Activated T-helper 9 cell treated with anti-CD3 and anti-CD28 coated beads, Interleukin-2, amount 50 U/mL, for 16 hours (primary cell): Measurements from ENCODE around the gene PITPNC1.
"Not testable (repeated sequence)": the region's sequence is repeated elsewhere in the genome, so short reads cannot be mapped to it uniquely, and the experiment has no call there.

Source experiments
- DNase-seq: peaks from one replicate; pipeline ENCODE4 v3.0.0-alpha.2; 2020; ENCODE audit warnings: low read depth

PITPNC1 gene

DNA sequence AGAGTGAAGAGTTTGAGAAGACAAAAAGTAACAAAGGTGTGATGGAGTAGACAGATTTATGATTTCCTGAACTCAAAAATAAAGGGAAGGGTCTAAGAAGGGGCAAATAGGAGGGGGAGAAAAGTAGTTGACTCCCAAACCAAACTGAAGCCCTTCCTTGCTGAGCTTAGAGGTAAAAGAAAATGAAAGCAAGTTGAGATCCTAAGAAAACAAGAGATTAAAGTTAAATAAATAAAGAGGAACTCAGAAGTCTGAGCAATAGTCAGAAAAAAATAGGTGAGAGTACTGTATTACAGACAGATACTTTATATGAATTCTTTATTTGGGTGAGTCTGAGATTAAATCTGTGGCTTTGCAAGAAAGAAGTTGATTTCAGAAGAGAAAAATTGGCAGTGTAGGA is 7.4 kb upstream of the PITPNC1 start:
- DNase-seq = no peak

DNA sequence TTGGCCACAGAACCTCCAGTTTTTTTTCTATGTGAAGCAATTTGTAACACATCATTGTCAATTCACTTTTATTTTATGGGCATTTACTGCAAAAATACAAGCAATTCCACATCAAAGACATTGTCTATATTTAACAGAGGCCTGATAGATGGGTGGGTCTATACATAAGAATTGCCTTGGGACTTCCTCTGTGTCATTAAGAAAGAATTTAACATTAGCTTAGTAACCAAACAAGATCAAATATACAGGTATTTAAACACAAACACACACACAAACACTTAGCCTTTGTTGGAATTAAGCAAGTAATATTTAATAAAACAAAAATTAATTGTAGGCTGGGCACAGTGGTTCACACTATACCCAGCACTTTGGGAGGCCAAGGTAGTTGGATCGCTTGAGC is 4.3 kb upstream of the PITPNC1 start:
- no peak for DNase-seq

DNA sequence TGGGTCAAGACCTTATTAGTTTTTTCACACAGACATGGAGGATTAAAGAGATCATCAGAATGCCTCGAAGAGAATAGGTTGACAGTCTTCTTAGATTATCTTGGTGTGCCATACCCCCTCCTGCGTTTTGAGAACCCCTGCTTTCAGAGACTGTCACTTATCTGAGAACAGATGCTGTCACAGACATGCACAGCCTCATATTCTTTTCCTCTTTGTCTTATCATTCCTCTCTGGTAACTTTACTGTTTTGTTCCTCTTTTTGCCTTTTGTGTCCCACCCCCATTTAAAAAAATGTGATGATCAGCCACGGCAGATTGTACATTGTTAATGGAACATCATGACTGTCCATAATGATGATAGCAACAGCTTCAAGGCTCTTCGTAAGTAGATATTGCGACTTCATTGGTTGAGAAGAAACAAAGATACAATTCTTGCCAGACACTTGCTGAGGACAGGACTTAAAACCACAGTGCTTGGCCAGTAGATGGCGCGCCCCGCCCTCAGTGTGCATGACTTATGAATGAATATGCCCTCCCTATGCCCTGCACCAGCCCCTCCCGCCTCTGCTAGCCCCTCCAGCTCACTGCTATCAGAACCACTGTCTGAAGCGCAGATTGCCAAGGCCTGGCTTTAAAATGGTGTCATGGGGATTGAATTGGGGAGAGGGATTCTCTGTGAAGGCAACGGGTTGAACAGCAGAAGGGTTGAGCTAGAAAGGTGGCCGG is 2.6 kb upstream of the PITPNC1 start:
- peak; percentile 83 for DNase-seq

DNA sequence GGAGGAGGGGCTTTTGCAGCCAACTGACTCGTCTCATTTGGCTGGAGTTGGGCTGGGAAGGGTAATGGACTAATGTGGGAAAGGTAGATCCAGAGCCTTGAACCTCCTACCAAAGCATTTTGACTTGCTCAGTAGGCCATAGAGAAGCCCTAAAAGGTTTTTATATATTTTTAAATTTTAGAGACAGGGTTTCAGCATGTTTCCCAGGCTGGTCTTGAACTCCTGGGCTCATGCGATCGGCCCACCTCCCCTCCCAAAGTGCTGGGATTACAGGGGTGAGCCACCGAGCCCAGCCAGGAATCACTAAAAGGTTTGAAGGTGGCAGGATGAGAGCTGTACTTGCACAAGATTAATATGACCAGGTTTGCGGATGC is 2.0 kb upstream of the PITPNC1 start:
- no peak for DNase-seq

DNA sequence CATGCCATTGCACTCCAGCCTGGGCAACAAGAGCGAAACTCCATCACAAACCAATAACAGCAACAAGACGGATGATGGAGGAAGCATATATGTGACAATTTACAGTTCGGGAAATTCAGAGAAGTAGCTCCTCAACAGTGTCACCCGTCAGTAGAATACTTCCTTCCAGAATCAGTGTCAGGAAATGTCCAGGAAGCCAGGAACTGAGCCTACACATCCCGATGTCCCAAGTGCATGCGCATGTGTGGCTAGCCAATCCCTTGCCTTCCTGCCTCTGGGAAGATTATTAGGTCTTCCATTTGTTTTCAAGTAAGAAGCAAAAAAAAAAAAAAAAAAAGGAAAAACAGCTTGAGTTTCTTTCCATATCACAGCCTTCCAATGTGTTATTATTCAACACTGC is 1.4 kb upstream of the PITPNC1 start:
- no peak for DNase-seq

DNA sequence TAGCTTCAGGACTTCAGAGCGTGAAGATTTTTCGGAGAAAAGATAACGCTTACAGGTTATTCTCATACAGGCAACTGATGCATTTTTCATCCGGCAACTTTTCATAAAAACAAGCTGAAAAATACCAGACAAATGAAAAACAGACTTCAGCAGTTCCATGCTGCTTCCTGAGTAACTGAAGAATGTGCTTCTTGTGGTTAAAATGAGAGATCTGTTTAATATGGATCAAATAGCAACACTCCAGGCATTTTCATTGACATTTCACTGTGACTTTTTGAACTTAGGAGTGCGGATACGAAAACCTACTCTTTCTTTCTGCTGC is 705 bp upstream of the PITPNC1 start:
- DNase-seq = no peak

DNA sequence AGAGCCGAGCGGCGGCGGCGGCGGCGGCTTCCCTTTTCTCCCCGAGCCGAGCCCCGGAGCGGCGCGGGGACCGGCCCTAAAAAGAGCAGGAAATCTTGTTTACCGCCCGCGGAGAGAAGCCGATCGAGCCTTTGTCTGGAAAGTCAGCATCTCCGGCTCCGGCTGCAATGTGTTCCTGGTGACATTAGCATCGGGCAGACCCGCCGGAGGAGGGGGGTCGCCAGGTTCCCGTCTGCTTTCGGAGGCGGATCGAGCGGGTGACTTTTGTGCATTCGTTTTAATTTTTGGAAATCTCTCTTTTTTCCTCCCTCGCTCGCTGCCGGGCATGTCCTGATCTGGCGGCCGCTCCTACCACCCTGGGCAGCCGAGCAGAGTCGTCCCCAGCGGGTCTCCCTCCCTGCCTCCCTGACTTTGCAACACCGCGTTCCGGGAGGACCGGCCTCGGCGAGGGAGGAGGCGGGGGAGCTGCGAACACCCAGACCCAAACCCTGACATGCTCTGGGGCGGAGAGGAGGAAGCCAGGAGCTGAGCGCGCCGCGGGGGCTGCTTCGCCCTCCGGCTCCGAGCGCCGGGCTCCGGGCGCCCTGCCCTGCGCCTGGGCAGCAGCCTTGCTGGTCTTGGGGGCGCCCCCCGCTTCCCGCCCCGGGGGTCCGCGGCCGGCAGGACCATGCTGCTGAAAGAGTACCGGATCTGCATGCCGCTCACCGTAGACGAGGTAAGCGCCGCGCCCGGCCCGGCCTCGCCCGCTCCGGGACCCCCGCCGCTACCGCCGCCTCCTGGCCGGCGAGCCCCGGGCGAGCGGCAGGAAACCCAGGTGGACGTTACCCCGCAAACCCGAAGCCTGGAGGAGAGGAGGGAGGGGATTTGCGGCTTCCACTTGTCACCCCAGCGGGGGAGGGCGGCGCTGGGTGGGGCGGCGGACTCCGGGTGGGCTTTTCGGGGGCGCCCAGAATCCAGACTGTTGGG is 690 bp downstream of the PITPNC1 start:
- DNase-seq = peak; percentile 44

DNA sequence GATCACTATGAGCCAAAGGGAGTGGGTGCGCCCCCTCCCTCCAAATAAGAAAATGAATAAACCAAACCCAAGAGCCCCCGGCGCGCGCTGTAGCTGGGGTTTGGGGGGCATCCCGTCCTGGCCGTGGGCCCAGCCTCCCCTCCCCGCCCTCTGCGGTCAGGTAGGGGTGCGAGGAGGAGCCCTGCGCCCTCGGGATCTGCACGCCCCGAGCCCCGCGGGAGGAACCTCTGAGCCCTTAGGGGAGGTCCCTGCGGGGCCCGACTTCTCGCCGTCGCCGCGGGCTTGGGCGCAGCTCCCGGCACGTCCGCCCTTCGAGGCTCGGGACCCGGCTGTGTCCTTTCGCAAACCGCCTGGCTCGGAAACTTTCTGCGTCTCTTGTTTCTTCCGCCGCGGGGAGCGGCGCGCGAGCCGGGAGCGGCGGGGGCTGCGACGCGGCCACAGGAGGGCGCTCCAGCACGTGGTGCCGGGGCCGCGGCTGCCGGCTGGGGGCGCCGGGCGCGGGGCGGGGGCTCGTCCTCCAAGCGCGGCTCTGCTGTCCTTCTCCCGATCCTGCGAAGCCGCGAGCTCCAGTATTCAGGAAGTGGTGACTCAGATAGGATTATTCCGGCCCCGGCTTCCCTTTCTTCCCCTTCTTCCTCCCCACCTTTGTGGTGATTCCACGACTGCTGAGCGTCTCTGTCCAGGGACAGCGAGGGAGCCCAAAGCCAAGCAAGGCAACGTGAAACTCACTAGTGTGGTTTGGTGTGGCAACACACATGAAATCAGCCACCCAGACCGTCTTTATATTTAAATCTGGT is 1.6 kb downstream of the PITPNC1 start:
- DNase-seq = peak; percentile 72

DNA sequence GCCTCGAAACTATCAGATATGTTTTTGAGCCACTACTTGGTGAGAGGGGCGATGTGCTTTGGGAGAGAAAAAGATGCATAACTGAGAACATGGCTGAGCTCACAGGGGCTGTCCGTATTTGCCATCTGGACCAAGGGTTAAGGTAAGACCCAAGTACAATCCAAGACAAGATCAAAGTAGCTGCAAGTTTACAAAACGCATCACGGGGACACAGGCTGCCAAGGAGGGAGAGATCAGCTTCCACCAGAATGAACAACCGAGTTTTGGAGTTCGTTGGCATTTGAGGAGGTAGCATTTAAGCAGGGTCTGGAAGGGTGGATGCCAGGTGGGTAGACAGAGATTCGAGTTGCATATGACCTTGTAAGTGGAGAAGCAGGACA is 2.2 kb downstream of the PITPNC1 start:
- DNase-seq = no peak

DNA sequence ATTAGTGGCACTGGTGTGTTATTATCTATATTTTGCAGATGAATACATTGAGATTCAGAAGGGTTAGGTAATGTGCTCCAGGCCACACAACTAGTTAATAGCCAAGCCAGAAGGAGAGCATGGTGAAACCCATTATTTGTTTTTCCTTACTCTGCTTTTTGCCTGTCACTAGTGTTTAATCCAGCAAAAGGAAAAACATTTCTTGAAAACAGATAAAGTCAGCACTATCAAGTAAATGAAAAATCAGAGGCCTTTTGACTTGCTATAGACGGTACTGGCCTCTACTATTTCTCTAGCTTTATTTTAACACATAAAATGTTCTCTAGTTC is 4.8 kb downstream of the PITPNC1 start:
- no peak for DNase-seq

DNA sequence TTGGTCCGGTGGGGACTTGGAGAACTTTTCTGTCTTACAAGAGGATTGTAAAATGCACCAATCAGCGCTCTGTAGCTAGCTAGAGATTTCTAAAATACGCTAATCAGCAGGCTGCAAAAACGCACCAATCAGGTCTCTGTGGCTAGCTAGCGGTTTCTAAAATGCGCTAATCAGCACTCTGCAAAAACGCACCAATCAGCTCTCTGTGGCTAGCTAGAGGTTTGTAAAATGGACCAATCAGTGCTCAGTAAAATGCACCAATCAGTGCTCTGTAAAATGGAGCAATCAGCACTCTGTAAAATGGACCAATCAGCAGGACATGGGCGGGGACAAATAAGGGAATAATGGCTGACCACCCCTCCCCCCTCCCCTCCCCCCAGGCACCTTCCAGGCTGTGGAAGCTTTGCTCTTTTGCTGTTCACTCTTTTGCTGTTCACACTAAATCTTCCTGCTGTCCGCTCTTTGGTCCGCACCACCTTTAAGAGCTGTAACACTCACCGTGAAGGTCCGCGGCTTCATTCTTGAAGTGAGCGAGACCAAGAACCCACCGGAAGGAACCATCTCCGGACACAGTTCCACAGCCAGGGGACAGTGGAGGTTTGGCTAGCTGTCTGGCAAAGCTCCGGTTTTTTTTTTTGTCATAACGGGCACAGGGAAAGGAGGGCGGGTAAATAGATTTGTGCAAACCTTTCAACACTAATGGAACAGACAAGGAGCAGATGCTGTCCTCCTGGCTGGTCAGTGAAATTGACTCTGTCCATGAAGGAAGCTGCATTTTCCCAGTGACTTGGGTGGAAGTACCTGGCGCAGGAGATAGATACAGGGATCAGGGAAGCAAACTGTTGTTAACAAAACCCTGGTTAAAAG is 8.3 kb downstream of the PITPNC1 start:
- no peak for DNase-seq

DNA sequence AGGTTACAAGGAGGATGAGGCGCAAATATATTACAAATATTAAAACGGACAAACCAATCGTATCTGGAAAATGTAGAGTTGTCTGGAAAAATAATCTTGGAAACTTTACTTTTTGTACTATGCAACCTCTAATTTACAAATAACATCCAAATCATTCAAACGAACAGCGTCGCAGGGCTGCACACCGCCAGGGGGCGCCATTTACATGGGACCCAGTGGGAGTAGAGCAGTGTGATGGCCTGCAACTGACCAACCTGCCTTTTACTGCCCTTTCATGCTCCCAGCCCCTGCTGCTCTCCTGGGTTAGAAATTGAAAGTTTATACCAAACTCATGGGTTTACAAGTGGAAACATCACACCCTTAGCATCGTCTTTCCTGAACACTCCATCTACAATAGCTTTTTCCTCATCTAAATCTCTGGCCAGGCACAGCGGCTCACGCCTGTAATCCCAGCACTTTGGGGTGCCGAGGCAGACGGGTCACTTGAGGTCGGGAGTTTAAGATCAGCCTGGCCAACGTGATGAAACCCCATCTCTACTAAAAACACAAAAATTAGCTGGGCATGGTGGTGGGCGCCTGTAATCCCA is 10.0 kb downstream of the PITPNC1 start:
- DNase-seq = peak; percentile 56

DNA sequence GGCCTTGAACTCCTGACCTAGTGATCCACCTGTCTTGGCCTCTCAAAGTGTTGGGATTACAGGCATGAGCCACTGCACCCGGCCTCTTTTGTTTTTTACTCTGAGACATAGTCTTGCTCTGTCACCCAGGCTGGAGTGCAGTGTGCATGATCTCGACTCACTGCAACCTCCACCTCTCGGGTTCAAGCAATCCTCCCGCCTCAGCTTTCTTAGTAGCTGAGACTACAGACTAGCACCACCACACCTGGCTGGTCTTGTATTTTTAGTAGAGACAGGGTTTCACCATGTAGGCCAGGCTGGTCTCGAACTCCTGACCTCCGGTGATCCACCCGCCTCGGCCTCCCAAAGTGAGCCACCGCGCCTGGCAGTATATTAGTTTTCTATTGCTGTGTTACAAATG is 11.5 kb downstream of the PITPNC1 start:
- not testable (repeated sequence) for DNase-seq

DNA sequence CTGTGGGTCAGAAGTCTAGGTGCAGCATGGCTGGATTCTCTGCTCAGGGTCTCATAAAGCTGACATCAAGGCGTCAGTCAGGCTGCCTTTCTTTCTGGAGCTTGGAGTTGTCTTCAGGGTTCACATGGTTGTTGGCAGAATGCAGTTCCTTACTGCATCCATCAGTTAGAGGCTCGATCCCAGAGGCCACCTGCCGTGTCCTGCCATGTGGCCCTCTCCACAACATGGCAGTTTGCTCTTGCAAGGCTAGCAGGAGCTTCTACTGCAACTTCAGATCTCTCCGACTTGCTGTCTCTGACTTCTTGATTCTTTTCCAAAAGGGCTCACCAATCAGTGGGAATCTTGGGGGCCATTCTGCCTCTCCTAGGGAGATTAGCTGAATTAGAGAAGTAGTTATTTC is 11.9 kb downstream of the PITPNC1 start:
- no peak for DNase-seq

DNA sequence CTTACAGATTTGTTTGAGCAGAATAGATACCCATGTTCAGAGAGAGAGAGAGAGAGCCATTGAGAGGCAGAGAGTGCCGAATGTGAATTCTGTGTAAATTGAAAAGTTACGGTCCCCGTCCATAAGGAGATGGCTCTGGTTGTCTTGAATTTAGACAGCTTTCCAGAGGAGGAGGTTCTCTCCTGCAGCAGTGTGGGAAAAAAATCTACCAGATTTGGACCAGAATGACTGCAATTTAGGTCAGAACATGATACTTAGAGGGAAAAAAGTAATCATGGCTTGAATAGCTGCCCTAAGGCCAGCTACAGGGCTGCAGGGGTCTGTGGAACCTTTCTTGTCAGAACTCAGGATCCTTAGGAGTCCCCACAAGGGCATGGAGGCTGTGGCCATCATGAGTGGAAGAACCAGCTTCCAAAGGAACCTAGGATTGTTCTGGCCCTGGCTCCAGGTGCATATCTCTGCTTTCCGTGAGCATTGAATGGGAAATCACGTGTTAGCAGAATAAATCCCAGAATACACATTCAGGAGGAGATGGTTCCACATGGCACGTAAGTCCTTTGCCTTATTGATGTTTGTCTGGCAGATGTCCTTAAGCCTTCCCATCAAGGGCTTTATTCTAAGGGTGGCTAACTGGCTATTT is 13.0 kb downstream of the PITPNC1 start:
- DNase-seq = no peak

DNA sequence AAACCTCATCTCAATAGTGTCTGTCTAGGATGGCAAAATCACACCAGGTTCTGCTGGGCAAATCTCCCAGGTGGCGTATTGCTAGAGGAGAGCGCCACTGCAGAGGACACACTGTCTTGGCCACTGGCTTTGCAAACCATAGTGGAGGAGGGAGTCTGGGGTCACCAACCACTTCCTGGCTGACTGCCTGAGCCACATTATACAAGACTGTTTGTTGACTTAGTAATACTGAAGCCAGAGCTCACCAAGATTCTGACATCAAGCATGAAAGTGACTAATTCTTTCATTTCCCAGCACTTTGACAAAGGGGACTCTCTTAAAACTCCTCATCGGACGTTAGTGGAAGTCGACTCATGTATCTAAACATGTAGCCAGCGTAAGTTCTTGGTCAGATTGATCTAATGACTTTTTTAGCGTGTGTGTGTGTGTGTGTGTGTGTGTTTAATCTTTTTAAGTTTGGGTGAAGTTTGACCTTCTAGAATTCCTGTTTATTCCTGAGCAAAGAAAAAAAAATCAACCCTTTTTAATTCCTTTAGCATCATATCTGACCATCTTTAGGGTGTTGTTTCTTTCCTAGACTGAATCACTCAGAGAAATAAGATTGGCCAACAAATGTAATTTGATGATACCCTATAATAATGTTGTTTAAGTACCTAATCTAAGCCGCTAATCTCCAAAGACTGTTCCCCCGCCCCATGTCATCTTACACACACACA is 13.7 kb downstream of the PITPNC1 start:
- peak; percentile 43 for DNase-seq

DNA sequence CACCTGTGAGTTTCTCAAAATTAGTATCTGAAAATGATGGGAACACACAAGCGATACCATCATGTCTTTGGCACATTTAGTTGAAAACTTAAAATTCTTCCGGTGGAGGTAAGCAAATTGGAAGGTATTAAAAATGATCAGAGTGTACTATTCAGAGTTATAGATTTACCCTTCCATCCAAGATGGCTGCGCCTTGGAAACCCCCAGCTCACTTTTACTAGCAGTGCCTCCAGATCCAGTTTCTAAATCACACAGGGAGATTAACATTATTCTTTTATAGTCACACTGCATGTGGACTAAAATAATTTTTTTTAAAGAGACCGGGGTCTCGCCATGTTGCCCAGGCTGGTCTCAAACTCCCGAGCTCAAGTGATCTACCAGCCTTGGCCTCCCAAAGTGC is 15.0 kb downstream of the PITPNC1 start:
- no peak for DNase-seq

DNA sequence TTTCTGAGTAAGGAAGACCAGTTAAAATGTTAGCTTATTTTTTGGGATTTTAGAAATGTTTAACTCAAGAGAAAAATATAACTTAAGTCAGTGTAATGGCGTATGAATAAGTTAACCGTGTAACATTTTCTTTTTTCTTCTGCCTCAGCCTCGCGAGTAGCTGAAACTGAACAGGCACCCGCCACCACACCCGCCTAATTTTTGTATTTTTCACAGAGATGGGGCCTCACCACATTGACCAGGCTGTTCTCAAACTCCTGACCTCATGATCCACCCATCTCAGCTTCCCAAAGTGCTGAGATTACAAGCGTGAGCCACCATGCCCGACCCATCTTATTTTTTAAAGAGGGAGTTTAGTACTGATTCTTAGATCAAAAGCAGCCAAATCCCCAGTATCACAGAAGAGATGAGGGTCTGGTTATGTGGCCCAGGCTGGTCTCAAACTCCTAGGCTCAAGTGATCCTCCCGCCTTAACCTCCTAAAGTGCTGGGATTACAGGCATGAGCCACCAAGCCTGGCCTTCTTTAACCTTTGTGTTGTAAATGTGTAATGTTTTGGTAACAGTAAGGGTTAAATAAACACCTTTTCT is 16.8 kb downstream of the PITPNC1 start:
- DNase-seq = no peak

DNA sequence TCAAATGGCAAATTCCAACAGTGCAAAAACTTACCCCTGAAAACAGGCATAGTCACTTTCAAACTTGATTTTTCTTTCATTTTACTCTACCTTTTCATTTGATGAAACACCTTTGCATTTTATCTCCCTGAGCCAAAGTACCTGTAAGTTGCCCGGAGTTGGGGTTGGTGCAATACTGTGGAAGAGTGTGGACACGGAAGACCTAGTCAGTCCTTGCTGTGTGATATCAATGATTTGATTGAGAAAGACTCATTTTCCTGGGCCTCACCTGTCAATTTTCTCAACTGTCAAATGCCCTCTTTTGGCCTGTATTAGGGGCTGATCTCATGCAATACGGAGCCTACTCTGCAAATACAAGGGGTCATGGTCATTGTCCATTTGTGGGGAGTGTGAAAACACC is 22.6 kb downstream of the PITPNC1 start:
- no peak for DNase-seq

DNA sequence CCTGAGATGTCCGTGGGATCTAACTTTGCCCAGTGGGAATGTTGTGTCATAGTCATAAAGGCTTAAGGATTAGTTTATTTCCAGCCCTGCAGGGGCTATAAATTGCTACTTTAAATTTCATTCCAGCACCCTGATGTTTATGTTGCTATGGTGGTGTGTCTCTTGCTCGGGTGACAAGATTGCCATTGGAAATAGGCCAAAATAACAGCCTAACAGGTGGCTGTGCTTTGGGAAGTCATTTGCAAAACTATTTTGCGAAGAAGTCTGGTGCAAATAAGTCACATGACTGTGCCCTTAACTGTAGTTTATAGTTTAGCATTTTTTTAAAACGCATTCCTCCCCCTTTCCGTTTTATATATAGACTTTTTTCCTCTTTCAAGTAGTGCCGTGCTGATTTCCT is 23.1 kb downstream of the PITPNC1 start:
- DNase-seq = no peak
